GM18517 (cell line): Measurements from ENCODE around the gene CCSER2.
"Not testable (repeated sequence)": the region's sequence is repeated elsewhere in the genome, so short reads cannot be mapped to it uniquely, and the experiment has no call there.

Experiments used
- ATAC-seq: cut with Tn5 transposase; IDR thresholded peaks from one replicate; pipeline ENCODE4 v1.9.1; 2021; ENCODE audit warnings: mild to moderate bottlenecking, moderate library complexity; ENCODE audit not compliant: unreplicated experiment

CCSER2 gene

DNA sequence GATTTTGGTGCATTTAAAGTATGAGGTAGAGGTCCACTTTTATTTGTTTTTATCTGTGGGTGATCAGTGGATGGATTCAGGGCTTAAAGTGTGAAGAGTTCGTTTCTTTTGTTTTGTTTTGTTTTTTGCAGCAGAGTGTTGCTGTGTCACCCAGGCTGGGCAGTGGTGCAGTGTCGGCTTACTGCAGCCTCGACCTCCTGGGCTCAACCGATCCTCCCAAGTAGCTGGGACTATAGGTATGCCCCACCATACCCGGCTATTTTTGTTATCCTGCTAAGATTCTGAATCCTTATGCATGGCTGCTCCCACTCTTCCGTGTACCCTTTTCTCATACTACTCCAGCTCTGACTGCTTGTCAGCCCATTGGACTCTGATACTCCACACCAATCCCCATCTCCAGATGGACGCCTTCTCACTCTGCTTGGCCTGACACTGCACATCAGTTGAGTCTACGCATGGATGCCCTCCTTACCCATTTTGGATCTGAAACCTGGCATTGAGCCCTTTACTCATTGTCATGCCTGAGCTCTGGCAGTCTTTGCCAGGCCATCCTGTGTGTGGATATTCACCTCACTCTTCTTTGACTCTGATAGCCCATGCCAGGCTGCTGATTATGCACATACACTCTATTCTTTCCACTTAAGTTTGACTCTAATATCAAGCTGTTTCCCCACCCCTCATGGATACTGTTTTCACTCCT lies 119.5 kb downstream of the CCSER2 start:
- ATAC-seq: no peak

- ATAC-seq: not testable (repeated sequence)
Observed at GRCh38 chr10:84449351-84449750, 121.0 kb downstream of the CCSER2 start.

GRCh38 chr10:84452003-84452402 lies 123.6 kb downstream of the CCSER2 start:
- ATAC-seq: no peak

DNA sequence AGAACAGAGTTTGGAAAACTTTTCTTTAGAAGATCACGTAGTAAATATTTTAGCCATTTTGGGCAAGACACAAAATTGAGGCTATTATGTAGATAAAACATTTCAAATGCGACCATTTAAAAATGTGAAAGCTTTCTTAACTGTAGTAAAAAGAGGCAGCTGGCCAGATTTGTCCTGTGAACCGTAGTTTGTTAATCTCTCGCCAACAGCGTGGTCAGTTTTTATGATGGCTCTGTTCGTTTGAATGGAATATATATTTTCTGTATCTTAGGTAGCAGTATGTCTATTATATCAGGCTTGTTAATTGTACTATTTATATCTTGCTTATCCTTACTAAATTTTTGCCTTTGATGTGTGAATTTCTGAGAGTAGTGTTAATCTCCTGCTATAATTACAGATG lies 124.9 kb downstream of the CCSER2 start:
- no peak for ATAC-seq

DNA sequence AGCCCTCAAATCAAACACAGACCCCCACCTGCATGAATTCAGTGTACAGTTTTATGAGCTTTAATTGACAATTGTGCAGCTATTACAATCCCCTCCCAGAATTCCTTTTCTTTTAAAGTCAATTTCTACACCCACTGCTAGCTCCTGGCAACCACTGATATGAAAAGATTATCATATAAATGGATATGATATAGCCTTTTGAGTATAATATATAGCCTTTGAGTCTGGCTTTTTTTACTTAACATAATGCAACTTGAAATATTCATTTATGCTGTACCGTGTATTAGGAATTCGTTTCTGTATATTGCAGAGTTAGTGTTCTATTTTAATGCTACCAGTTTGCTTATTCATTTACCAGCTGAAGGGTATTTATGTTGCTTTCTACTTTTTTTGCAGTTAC lies 127.7 kb downstream of the CCSER2 start:
- no peak for ATAC-seq

DNA sequence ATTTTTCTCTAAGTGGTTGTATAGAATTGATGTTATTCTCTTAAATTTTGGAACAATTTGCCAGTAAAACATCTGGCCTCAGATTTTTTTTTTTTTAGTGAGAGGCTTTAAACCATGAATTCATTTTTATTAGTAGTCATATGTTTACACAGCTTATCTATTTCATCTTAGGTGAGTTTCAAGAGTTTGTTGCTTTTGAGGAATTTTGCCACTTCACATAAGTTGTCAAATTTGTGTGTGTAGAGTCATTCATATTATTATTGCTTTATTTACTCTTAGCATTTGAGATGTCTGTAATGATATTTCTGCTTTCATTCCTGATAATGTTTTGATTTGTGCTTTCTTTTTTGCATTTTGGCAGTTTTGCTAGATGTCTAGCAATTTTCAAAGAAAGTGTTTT lies 132.1 kb downstream of the CCSER2 start:
- ATAC-seq: no peak

- no peak for ATAC-seq
Observed at GRCh38 chr10:84469470-84469869, 141.1 kb downstream of the CCSER2 start.

GRCh38 chr10:84473136-84473535 lies 144.7 kb downstream of the CCSER2 start:
- ATAC-seq: no peak

- ATAC-seq: no peak
Observed at GRCh38 chr10:84477398-84478128, 149.2 kb downstream of the CCSER2 start.

DNA sequence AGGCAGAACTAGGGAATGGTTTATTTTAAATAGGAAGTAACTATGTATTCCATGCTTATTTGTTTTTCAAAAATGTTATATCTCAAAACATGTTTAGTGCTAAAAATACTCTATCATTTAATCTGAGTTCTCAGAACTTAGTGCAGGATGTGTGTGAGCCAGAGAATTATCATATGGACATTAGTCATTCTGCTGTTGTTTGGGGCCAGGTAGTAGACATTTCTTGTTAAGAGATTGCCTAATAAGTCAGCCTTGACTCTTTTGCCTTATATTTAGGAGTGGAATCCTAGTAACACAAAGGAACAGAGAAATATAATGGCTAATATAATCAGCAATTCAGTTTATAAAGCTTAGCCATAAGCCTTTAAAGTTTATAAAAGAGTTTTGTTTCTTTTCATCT lies 149.8 kb downstream of the CCSER2 start:
- ATAC-seq: no peak

DNA sequence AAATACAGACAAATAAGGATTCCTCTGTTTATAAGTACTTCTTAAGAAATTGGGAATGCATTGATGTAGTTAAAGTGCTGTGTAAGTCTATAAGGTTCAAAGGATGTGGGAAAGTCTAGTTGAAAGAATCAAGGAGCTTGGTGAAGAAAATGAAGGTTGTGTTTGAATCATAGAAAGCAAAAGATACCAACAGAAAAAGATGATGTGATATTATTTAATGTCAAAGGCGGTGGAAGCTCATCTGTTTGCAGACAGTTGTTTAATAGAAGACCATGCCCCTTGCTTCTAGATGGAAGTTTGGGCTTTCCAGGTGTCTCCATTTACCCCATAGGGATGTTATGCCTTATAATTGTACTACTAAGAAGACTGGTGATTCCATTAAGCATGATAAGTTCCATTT lies 150.3 kb downstream of the CCSER2 start:
- ATAC-seq: no peak

DNA sequence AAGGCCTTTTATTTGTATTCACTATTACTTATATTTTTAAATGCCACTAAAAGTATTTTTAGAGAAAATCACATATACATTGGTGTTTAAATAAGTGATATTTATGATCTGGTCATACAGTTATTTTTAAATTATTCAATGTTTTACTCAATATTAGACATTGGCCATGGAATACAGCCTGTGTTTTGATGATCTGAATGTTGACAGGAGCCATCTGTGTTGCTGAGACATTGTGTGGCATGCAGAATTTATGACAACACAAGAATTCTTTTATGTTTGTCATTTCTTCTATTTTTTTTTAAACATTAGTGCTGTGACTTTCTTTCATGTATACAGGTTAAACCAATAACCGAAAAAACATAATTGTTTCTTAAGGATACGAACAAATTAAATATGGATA lies 156.2 kb downstream of the CCSER2 start:
- no peak for ATAC-seq

DNA sequence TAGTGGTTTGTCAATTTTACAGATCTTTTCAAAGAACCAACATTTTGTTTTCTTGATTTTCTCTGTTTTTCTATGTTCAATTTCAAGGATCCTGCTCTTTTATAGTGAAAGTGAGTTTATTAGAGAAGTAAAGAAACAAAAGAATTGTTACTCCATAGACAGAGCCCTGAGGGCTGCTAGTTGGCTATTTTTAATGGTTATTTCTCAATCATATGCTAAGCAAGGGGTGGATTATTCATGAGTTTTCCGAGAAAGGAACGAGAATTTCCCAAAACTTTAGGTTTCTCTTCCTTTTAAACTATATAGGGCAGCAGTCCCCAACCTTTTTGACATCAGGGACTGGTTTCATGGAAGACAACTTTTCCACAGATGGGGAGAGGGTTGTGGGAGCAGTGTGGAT lies 165.0 kb downstream of the CCSER2 start:
- no peak for ATAC-seq

DNA sequence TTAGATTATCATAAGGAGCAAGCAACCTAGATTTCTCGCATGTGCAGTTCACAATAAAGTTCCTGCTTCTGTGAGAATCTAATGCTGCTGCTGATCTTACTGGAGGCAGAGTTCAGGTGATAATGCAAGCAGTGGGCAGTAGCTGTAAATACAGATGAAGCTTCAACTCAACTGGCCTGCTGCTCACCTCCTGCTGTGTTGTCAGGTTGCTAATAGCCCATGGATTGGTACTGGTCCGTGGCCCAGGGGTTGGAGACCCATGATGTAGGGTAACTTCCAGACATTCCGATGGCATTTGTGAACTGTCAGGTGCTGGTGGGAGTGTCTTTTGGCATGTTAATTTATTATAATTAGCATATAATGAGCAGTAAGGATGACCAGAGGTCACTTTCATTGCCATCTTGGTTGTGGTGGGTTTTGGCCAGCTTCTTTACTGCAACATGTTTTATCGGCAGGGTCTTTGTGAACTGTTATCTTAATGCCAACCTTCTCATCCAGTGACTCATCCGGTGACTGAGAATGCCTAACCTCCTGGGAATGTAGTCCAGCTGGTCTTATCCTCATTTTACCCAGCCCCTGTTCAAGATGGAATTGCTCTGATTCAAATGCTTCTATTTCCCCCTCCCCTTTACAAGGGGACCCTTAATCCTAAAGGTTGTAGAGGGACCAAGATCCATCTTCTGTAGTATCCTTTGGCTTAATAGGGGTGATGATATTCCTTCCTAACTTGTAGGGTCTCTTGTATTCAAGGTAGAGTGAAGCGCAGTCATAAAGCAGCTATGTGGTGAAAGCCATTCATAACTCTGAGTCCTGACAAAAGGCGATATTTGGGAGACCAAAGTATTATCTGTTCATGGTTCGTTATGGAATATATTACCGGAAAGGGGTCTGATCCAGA lies 165.8 kb downstream of the CCSER2 start:
- no peak for ATAC-seq

- no peak for ATAC-seq
Observed at GRCh38 chr10:84494849-84495180, 166.4 kb downstream of the CCSER2 start.

DNA sequence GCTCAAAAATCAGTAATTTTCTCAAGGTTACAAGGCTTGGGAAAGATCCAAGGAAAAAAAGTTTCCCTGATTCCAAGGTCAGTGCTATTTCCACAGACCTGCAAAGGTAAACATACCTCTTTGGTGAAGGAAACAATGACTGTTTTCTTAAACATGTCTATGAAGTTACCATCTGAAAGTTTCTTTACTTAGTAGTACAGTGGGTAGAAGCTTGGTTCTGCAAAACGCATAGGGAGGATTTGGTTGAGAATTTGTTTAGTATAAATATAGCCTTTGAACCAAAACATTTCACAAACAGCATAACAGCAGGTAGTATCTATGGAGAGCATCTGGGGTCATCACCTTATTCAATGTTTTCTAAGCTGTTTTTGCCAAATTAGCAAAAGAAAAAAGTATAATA lies 169.6 kb downstream of the CCSER2 start:
- ATAC-seq: no peak

DNA sequence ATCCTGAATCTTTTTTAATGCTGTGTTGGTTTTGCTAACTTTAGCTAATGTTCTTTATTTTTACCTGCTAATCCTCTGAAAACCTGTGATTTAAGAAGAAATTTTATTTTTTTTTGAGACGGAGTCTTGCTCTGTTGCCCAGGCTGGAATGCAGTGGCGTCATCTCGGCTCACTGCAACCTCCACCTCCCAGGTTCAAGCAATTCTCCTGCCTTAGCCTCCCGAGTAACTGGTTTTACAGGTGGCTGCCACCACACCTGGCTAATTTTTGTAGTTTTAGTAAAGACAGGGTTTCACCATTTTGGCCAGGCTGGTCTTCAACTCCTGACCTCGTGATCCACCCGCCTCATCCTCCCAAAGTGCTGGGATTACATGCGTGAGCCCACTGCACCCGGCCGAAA lies 170.7 kb downstream of the CCSER2 start:
- not testable (repeated sequence) for ATAC-seq

- no peak for ATAC-seq
Observed at GRCh38 chr10:84499846-84500245, 171.5 kb downstream of the CCSER2 start.

DNA sequence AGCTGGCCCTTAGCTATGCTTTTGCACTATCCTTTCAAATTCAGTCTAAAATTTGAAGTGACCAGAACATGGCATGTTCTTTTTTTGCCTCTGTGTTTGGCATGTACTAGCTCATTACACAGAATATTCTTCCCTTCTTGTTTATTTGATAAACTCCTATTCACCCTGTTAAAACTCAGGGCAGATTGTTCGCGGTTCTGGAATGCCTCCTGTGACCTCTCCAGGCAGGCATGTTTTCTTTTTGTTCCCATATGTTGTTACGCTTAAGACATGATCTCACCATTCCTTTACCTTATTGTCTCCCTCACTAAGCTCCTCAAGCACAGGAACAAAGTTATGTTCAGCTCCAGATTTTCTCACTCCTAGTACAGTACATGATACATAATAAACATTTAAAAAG lies 181.7 kb downstream of the CCSER2 start:
- ATAC-seq: no peak

DNA sequence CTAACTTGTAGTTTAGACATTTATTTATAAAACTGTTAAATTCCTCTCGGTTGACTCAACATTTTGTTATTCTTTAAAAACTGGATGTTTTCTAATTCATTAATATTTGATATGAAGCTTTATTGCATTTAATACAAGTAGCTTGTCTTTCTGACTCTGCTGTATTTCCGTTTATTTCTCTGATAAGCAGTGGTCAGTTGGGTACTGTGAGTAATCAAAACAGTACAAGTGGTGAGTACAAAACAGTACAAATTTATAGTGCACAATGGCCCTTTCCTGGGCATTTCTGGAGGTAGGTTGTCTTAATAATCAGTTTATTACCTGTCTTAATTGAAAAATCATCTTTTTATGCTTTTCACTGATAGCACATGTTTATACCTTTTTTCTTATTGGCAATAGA lies 182.7 kb downstream of the CCSER2 start:
- no peak for ATAC-seq

GRCh38 chr10:84511709-84512285 lies 183.4 kb downstream of the CCSER2 start:
- ATAC-seq: no peak
